Activated CD4-positive, alpha-beta T cell treated with anti-CD3 and anti-CD28 coated beads, Interleukin-2, amount 10 ng/mL, durations not matched to agents 24 days and 14 days (primary cell): ENCODE measurements around the gene OPRM1. TPM values are rescaled to one million over a fixed set of nuclear protein-coding genes. Genes with fewer than 3 reads are reported as not detected.

Source experiments
- DNase-seq: peaks from one replicate; pipeline ENCODE4 v3.0.0; 2022
- H3K27ac Mint-ChIP-seq: one replicate; pipeline ENCODE4 v1.8.0; 2022; ENCODE audit warnings: mild to moderate bottlenecking, mixed read lengths
- H3K27me3 Mint-ChIP-seq: one replicate; pipeline ENCODE4 v1.8.0; 2022; ENCODE audit warnings: mixed read lengths
- H3K36me3 Mint-ChIP-seq: one replicate; pipeline ENCODE4 v1.8.0; 2022; ENCODE audit warnings: low read depth, mild to moderate bottlenecking, mixed read lengths
- H3K4me1 Mint-ChIP-seq: one replicate; pipeline ENCODE4 v1.8.0; 2021; ENCODE audit warnings: mixed read lengths
- H3K4me3 Mint-ChIP-seq: one replicate; pipeline ENCODE4 v1.8.0; 2022; ENCODE audit warnings: mild to moderate bottlenecking, moderate library complexity, mixed read lengths
- H3K9me3 Mint-ChIP-seq: one replicate; pipeline ENCODE4 v1.8.0; 2021; ENCODE audit warnings: mixed read lengths
- intact Hi-C: fragments of 100-400 bp; cut with micrococcal nuclease; formaldehyde crosslinking; loops from one replicate; pipeline ENCODE4 v1.15.1; 2023
- total RNA-seq: library from RNA; stranded (reverse); gene quantifications from 2 replicates; pipeline ENCODE4 v1.2.3, GENCODE V29; 2022

OPRM1 gene
- total RNA-seq, 1 donor from 2014 or later: not detected

- Mint-ChIP-seq H3K4me3 (no peak overlapping the region), H3K27me3 (peaks cover 19% of the 10 kb centered on the region), H3K9me3 (peaks cover 34% of the 10 kb centered on the region), H3K4me1 (peaks cover 24% of the 10 kb centered on the region), H3K36me3 (peaks cover 11% of the 10 kb centered on the region), H3K27ac (no peak overlapping the region)
- DNase-seq: no peak
- intact Hi-C loops: no loop called here
These were observed 218.0 kb downstream of the OPRM1 start for GRCh38 chr6:154257067-154257466.

- Mint-ChIP-seq H3K4me1 (peaks cover 19% of the 10 kb centered on the region), H3K27me3 (peaks cover 19% of the 10 kb centered on the region), H3K4me3 (no peak overlapping the region)
These were observed 219.2 kb downstream of the OPRM1 start for GRCh38 chr6:154258064-154258757.

DNA sequence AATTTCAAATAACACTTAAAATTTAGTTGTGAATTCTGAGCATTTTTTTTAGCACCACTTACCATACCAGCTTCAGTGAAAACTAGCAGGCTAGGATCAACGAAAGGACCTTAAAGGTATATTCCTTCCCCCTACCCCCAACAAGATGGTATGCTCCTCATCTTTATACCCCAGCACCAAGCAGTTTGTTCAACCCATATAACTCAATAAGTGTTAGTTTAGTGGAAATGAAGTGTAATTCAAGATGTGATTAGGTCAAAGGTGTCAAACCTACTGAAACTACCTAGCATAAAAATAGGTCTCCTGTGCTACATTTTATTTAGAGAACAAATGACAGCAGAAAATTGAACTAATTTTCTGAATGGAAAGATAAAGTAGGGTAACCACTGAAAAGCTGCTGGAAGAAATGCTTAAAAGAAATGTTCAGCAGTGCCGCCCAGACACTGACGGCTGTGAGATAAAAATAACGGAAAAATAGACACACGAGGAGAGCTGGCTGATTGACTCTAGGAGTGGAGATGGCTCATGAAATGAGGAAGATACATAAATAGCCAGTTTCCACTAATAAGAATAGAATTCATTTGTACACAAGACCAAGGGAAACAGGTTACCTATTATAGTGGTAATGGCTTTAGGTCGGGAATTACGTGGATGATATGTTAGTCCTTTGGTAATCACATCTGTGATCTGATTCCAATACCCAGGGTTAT, 222.8 kb downstream of the OPRM1 start:
- Mint-ChIP-seq H3K27ac (no peak overlapping the region), H3K36me3 (peaks cover 2% of the 10 kb centered on the region), H3K27me3 (peaks cover 18% of the 10 kb centered on the region), H3K4me1 (peaks cover 21% of the 10 kb centered on the region), H3K4me3 (no peak overlapping the region), H3K9me3 (peaks cover 18% of the 10 kb centered on the region)
- intact Hi-C loops: no loop called here
- no peak for DNase-seq

More at GRCh38 chr6:154258064-154258757, 219.2 kb downstream of the OPRM1 start:
- Mint-ChIP-seq H3K9me3 (peaks cover 33% of the 10 kb centered on the region), H3K36me3 (peaks cover 11% of the 10 kb centered on the region), H3K27ac (no peak overlapping the region)
- intact Hi-C loops: no loop called here
- no peak for DNase-seq

GRCh38 chr6:154266560-154267099, 227.6 kb downstream of the OPRM1 start:
- no peak for DNase-seq
- no peaks in the 10 kb centered on the region for H3K36me3 Mint-ChIP-seq
- intact Hi-C loops: loop anchor here (1.0 to 2.0 kb wide), 4 partner anchors 16 to 340 kb away; no protein-coding TSS in a partner anchor
- peak overlapping the region; percentile 75 for H3K27ac Mint-ChIP-seq
- peaks cover 17% of the 10 kb centered on the region for H3K4me1 Mint-ChIP-seq
- peaks cover 20% of the 10 kb centered on the region for H3K27me3 Mint-ChIP-seq
- peak overlapping the region; percentile 53 for H3K4me3 Mint-ChIP-seq
- peaks cover 3% of the 10 kb centered on the region for H3K9me3 Mint-ChIP-seq

GRCh38 chr6:154267508-154268106, 228.6 kb downstream of the OPRM1 start:
- no peak overlapping the region for H3K4me3 Mint-ChIP-seq
- DNase-seq: no peak
- H3K27ac Mint-ChIP-seq: peak overlapping the region; percentile 39
- intact Hi-C loops: loop anchor here (1.0 to 2.0 kb wide), 2 partner anchors 10 to 37 kb away; no protein-coding TSS in a partner anchor
- H3K4me1 Mint-ChIP-seq: peaks cover 15% of the 10 kb centered on the region
- peaks cover 17% of the 10 kb centered on the region for H3K27me3 Mint-ChIP-seq
- H3K36me3 Mint-ChIP-seq: no peaks in the 10 kb centered on the region
- H3K9me3 Mint-ChIP-seq: peaks cover 3% of the 10 kb centered on the region

DNA sequence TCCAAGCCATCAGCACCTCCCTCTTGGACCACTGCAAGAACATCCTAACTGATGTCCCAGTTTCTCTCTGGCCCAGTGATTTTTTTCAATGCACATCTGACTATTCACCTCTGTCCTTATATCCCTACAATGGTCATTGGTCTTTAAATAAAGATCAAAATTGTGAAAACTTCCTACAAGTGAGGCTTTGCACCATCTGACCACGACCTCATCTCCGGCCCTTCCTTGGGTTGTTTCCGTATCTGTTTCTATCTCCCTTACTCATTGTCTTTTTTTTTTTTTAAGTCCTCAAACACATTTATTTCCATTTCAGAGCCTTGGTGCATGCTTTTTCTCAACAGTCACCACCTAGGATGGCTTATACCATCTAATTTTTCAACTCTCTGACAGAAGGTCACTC, 229.4 kb downstream of the OPRM1 start:
- Mint-ChIP-seq H3K4me1 (peaks cover 15% of the 10 kb centered on the region), H3K9me3 (peaks cover 3% of the 10 kb centered on the region), H3K4me3 (no peak overlapping the region), H3K36me3 (no peaks in the 10 kb centered on the region), H3K27me3 (peaks cover 22% of the 10 kb centered on the region), H3K27ac (no peak overlapping the region)
- no peak for DNase-seq
- intact Hi-C loops: loop anchor here (1.0 kb wide), 1 partner anchor 9 kb away; no protein-coding TSS in a partner anchor

- H3K9me3 Mint-ChIP-seq: no peaks in the 10 kb centered on the region
- H3K27me3 Mint-ChIP-seq: peaks cover 17% of the 10 kb centered on the region
- DNase-seq: no peak
- H3K27ac Mint-ChIP-seq: no peak overlapping the region
- no peaks in the 10 kb centered on the region for H3K36me3 Mint-ChIP-seq
- intact Hi-C loops: no loop called here
- H3K4me3 Mint-ChIP-seq: no peak overlapping the region
- peaks cover 19% of the 10 kb centered on the region for H3K4me1 Mint-ChIP-seq
These were observed 235.1 kb downstream of the OPRM1 start for GRCh38 chr6:154274168-154274567.

- Mint-ChIP-seq H3K27me3 (peaks cover 15% of the 10 kb centered on the region), H3K4me1 (peaks cover 19% of the 10 kb centered on the region), H3K27ac (peak overlapping the region; percentile 80), H3K9me3 (no peaks in the 10 kb centered on the region), H3K36me3 (no peaks in the 10 kb centered on the region), H3K4me3 (peak overlapping the region; percentile 54)
- intact Hi-C loops: loop anchor here (1.0 to 5.0 kb wide), 5 partner anchors 9 to 121 kb away; no protein-coding TSS in a partner anchor
- DNase-seq: peak; percentile 56
These were observed 238.0 kb downstream of the OPRM1 start for GRCh38 chr6:154276810-154277628.

DNA sequence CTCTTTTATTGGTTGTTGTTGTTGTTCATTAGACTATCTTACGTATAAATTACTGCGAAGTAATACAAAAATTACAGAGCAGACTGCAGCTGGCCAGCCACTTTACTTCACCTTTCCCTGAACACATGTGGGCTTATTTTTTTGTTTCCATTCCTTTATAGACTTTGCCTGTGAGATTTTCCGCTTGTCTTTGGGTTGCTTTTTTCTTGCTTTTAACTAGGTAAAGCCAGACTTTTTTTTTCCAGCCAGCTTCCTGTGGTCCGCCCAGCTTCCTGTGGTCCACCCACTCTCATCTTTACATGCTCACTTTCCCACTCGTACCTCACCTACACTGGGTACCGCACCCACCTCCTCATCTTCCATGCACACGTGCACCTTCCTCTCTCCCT, 238.6 kb downstream of the OPRM1 start:
- Mint-ChIP-seq H3K9me3 (no peaks in the 10 kb centered on the region), H3K4me1 (peaks cover 19% of the 10 kb centered on the region), H3K27ac (peak overlapping the region; percentile 80), H3K36me3 (no peaks in the 10 kb centered on the region), H3K4me3 (peak overlapping the region; percentile 54), H3K27me3 (peaks cover 15% of the 10 kb centered on the region)
- DNase-seq: peak; percentile 67
- intact Hi-C loops: loop anchor here (1.0 to 5.0 kb wide), 5 partner anchors 9 to 121 kb away; no protein-coding TSS in a partner anchor

DNA sequence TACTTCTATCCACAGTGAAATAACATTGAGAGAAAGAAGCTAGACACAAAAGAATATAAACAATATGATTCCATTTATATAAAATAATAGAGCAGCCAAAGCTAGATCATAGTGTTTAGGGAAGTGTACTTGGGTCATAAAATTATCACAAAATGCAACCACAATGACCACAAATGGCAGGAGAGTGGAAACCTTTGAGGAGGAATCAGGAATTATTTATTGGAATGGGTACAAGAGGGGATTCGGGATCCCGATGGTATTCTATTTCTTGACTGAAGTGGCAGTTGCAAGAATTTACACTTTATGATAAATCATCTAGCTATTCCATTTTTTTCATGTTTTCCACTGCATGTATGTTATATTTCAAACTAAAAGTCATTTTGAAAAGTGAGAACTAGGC, 241.5 kb downstream of the OPRM1 start:
- Mint-ChIP-seq H3K27me3 (peaks cover 7% of the 10 kb centered on the region), H3K36me3 (no peaks in the 10 kb centered on the region), H3K27ac (no peak overlapping the region), H3K4me3 (no peak overlapping the region), H3K9me3 (no peaks in the 10 kb centered on the region), H3K4me1 (peaks cover 19% of the 10 kb centered on the region)
- DNase-seq: peak; percentile 13
- intact Hi-C loops: no loop called here

GRCh38 chr6:154284313-154284853, 245.3 kb downstream of the OPRM1 start:
- intact Hi-C loops: no loop called here
- Mint-ChIP-seq H3K27ac (no peak overlapping the region), H3K36me3 (no peaks in the 10 kb centered on the region), H3K4me1 (peaks cover 2% of the 10 kb centered on the region), H3K4me3 (no peak overlapping the region), H3K9me3 (no peaks in the 10 kb centered on the region), H3K27me3 (peaks cover 10% of the 10 kb centered on the region)
- DNase-seq: peak; percentile 50

GRCh38 chr6:154285826-154286225, 246.8 kb downstream of the OPRM1 start:
- intact Hi-C loops: no loop called here
- Mint-ChIP-seq H3K27ac (no peak overlapping the region), H3K4me3 (no peak overlapping the region), H3K4me1 (peaks cover 5% of the 10 kb centered on the region), H3K27me3 (peaks cover 14% of the 10 kb centered on the region), H3K9me3 (no peaks in the 10 kb centered on the region), H3K36me3 (no peaks in the 10 kb centered on the region)
- no peak for DNase-seq
